ENCODE results near the gene ABHD8.

Gene ABHD8

GRCh38 chr19:17243211-17243829, 59.9 kb downstream of the ABHD8 start:
- H3K36me3 ChIP-seq (ENCODE audit: control insufficient read depth, insufficient read depth, low read length) = peaks cover 3% of the 10 kb centered on the region
- peak overlapping the region; percentile 74 for H3K27ac ChIP-seq (ENCODE audit: low read depth, low read length)
- H3K4me1 ChIP-seq (ENCODE audit: control insufficient read depth, insufficient read depth, low read length) = peaks cover 2% of the 10 kb centered on the region
- H3K27me3 ChIP-seq (ENCODE audit: control insufficient read depth, insufficient read depth, low read length) = no peaks in the 10 kb centered on the region
- H3K4me3 ChIP-seq (ENCODE audit: low read length) = peak overlapping the region; percentile 91
- H3K9ac ChIP-seq (ENCODE audit: low read length) = no peak overlapping the region

- no peak overlapping the region for H3K9ac ChIP-seq (ENCODE audit: low read length)
- peaks cover 2% of the 10 kb centered on the region for H3K4me1 ChIP-seq (ENCODE audit: control insufficient read depth, insufficient read depth, low read length)
- H3K36me3 ChIP-seq (ENCODE audit: control insufficient read depth, insufficient read depth, low read length) = peaks cover 8% of the 10 kb centered on the region
- no peaks in the 10 kb centered on the region for H3K27me3 ChIP-seq (ENCODE audit: control insufficient read depth, insufficient read depth, low read length)
- peak overlapping the region; percentile 91 for H3K4me3 ChIP-seq (ENCODE audit: low read length)
- H3K27ac ChIP-seq (ENCODE audit: low read depth, low read length) = no peak overlapping the region
Observed at GRCh38 chr19:17242431-17243208, 60.6 kb downstream of the ABHD8 start.
